Right lobe of liver (tissue), 4 donors: ENCODE data around the gene NPEPPS.

ENCODE experiments used
- CTCF ChIP-seq, 4 donors: fragments of 200-600 bp in 3 of 4; fragments of 450-650 bp in 1 of 4; IDR thresholded peaks; one replicate each; pipeline versions ENCODE4 v1.5.1 to v1.8.0; 2016 to 2022; ENCODE audit warnings: antibody characterized with exemption in 4 of 4, mild to moderate bottlenecking in 2 of 4
- POLR2A ChIP-seq: fragments of 450-650 bp; IDR thresholded peaks from one replicate; pipeline ENCODE4 v1.6.1; 2017; ENCODE audit warnings: antibody characterized with exemption, mild to moderate bottlenecking
- donor health status: DM: no; HTN: no; CAD: no.
- donor health status: DM: no; HTN: no; CAD: no.
- donor health status: DM: no; HTN: yes; CAD: no.

- TF ChIP-seq POLR2A (no peak), CTCF (IDR thresholded peaks at IDR 0.05) (no peak)
Measured at GRCh38 chr17:47611372-47612350, 80.8 kb downstream of the NPEPPS start.
